NB4 (cell line): ENCODE results near the gene AHRR.
"Not testable (repeated sequence)": the region's sequence is repeated elsewhere in the genome, so short reads cannot be mapped to it uniquely, and the experiment has no call there.

Experiments
- DNase-seq: peaks from one replicate; pipeline ENCODE4 v3.0.0; 2010; ENCODE audit warnings: low read depth
- H3K4me3 ChIP-seq: one replicate; pipeline ENCODE4 v1.5.1; 2011; ENCODE audit warnings: mild to moderate bottlenecking, low read depth, low read length, moderate library complexity
- MYC ChIP-seq: IDR thresholded peaks from 2 replicates; pipeline ENCODE4 v1.6.1; 2011; ENCODE audit warnings: low read depth, low read length
- POLR2A ChIP-seq: IDR thresholded peaks from 2 replicates; pipeline ENCODE4 v1.6.1; 2011; ENCODE audit warnings: mild to moderate bottlenecking; ENCODE audit not compliant: insufficient read length; ENCODE audit errors: extremely low read depth
- TF ChIP-seq, protein P1 (sequence below): IDR thresholded peaks from one replicate; pipeline ENCODE4 v1.5.1; 2012; ENCODE audit warnings: low read depth, low read length
- TF ChIP-seq, protein P2 (sequence below): IDR thresholded peaks from 2 replicates; pipeline ENCODE4 v1.6.1; 2011; ENCODE audit warnings: low read depth, low read length

Gene AHRR

DNA sequence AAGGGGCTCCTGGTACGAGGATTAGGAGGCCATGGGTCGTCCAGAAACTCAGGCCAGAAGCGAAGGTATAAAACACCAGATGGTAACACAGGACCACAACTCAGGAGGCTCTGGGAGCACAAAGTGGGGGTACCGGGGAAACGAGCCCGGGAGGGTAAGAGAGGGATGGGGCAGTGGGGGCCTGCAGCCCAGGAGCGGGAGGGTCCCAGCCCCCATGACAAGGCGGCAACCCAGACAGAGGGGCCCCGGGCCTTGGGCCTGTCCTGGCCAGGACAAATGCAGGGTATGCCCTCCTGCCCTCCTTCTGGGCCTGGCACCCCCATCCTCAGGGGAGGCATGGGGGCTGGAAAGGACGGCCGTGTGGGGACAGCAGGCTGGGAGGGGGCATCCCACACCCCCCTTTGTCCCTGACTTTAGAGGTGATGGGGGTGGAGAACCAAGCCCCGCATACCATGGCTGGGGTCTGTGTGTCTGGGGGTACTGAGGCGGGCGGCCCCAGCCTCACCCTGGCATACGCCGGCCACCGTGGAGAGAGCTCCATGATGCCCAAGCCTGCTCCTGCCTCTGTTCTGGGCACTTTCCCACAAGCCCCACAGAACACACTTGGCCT lies 74.5 kb downstream of the AHRR start:
- DNase-seq = peak; percentile 9
- H3K4me3 ChIP-seq = no peak overlapping the region
- TF ChIP-seq, protein P1, sequence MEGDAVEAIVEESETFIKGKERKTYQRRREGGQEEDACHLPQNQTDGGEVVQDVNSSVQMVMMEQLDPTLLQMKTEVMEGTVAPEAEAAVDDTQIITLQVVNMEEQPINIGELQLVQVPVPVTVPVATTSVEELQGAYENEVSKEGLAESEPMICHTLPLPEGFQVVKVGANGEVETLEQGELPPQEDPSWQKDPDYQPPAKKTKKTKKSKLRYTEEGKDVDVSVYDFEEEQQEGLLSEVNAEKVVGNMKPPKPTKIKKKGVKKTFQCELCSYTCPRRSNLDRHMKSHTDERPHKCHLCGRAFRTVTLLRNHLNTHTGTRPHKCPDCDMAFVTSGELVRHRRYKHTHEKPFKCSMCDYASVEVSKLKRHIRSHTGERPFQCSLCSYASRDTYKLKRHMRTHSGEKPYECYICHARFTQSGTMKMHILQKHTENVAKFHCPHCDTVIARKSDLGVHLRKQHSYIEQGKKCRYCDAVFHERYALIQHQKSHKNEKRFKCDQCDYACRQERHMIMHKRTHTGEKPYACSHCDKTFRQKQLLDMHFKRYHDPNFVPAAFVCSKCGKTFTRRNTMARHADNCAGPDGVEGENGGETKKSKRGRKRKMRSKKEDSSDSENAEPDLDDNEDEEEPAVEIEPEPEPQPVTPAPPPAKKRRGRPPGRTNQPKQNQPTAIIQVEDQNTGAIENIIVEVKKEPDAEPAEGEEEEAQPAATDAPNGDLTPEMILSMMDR = no peak
- TF ChIP-seq MYC (no peak), POLR2A (no peak)
- TF ChIP-seq, protein P2, sequence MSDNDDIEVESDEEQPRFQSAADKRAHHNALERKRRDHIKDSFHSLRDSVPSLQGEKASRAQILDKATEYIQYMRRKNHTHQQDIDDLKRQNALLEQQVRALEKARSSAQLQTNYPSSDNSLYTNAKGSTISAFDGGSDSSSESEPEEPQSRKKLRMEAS = no peak

DNA sequence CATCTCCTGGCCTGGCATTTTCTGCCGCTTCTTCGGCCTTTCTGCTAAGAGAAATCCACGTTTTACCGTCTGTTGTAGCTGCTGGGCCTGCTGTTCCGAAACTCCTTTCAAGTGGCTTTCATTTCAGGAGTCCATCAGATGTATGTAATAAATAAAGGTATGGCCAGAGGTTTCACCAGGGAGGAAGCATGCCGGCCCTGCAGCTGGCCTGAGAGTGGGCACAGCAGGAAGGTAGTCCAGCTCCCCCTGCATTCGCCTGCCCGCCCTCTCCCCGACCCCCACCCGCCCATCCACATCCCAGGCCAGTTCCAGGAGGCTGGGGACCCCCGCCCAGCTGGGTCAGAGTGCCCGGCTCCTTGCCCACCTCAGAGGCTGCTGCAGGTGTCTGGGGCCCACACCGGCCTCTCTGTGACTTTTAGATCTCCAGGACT lies 75.0 kb downstream of the AHRR start:
- no peak overlapping the region for H3K4me3 ChIP-seq
- TF ChIP-seq POLR2A (no peak), MYC (no peak)
- TF ChIP-seq, protein P1 = no peak
- TF ChIP-seq, protein P2 = no peak
- DNase-seq = peak; percentile 20

DNA sequence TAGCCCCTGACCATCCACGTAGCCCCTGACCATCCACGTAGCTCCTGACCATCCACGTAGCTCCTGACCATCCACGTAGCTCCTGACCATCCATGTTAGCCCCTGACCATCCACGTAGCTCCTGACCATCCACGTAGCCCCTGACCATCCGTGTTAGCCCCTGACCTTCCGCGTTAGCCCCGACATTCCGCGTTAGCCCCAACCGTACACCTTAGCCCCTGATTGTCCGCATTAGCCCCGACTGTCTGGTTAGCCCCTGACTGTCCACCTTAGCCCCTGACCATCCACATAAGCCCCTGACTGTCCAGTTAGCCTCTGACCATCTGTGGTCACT lies 76.6 kb downstream of the AHRR start:
- H3K4me3 ChIP-seq, DNase-seq: not testable (repeated sequence)

DNA sequence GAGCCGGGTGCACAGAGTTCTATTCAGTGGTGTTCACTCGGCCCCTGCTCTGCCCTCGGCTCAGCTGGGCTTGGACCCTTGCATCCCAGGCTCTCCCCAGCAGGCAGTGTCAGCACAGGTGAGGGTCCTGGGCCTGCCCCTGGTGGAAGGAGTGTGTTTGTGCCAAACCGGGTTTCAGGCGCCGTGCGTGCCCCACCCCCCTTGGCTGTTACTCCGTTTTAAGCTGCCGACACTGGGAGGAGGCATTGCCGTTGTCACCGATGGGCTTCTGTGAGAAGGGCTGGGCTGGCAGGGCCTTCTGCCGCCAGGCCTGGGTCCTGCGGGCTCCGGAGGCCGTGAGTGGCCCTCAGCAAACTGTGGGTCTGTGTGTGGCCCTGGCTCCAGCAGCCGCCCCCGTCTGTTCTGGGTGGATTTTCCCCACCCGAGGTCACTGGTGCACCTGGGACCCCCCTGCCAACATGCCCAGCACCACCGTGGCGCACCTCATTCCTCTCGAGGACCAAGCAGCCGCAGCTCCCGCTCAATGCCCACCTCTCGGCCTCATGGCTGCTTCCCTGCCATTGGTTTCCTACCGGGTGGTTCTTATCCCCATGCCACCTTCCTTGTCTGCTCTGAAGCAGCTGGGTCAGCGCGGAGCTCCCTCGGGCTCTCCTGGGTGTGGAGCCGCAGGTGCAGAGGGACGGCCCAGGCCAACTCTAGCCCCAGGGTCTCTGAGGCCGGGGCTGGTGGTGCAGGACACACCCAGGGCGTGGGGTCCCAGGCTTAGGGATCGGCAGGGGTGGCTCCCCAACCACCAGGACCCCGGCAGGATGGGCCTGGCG lies 77.2 kb downstream of the AHRR start:
- peak; percentile 70 for DNase-seq
- peak overlapping the region; percentile 47 for H3K4me3 ChIP-seq
- TF ChIP-seq MYC (peak; percentile 17; the same call in 1 of the 2 replicates), POLR2A (peak; percentile 18)
- TF ChIP-seq, protein P1 = peak; percentile 5
- TF ChIP-seq, protein P2 = peak; percentile 34; the same call in 1 of the 2 replicates

DNA sequence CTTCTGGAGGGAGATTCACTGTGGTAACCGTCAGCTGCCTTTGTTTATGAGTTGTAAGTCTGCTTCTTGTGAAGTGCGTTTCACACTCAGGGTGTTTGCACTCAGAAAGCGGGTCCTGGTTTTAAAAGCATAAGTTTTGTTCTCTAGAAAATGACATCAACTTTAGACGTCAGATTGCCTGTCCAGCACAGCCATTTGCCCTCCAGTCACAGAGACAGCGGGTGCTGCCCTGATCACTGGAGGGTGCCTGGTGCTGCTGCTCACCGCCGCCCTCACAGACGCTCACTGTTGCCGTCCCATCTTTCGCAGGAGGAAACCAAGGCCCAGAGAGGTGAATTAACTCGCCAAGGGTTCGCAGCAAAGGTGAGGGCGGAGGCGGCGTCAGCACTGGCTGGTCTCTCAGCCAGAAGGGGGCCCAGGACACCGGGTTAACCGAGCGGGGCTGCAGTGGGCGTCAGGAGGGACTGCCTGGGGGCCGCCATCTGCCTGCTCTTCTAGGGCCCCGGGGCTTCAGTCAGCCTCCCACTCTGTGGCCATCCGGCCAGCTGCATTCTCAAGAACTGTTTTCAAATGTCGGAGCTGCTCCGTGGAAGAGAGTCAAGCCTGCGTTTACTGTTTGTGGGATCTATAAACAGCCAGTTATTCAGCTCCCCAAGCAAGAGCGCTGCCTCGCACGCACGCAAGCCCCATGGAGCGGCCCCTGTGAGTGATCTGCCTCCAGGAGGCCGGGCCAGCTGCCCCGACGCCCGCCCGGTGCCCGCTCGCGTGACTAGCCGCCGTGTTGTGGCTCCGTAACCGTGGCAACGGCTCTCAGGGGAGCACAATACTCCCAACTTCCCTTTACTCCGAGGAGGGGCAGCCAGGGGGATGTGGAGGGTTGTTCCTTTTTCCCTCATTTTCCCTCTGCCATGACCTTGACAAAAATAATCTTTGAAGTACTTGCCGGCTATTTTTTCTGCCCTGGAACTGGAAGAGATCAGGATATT lies 78.1 kb downstream of the AHRR start:
- peak; percentile 100 for DNase-seq

More for the DNA sequence above, 78.1 kb downstream of the AHRR start:
- H3K4me3 ChIP-seq = peak overlapping the region; percentile 47
- TF ChIP-seq, protein P2 = peak; percentile 88
- TF ChIP-seq, protein P1 = peak; percentile 8
- TF ChIP-seq POLR2A = peak; percentile 82
- peak; percentile 96 for TF ChIP-seq MYC
